LNCaP clone FGC (cell line): ENCODE results near the gene TRIM63.

ENCODE experiments used
- DNase-seq: peaks from one replicate; pipeline ENCODE4 v3.0.0-alpha.2; 2011; ENCODE audit warnings: low read depth
- H3K4me3 ChIP-seq: 2 replicates; pipeline ENCODE4 v1.5.1; 2011; ENCODE audit warnings: mild to moderate bottlenecking, low read depth, low read length, control low read depth
- CTCF ChIP-seq: IDR thresholded peaks from 2 replicates; pipeline ENCODE4 v1.5.1; 2012; ENCODE audit warnings: mild to moderate bottlenecking; ENCODE audit not compliant: control insufficient read depth, insufficient read depth; ENCODE audit errors: extremely low read depth

TRIM63 gene

DNA sequence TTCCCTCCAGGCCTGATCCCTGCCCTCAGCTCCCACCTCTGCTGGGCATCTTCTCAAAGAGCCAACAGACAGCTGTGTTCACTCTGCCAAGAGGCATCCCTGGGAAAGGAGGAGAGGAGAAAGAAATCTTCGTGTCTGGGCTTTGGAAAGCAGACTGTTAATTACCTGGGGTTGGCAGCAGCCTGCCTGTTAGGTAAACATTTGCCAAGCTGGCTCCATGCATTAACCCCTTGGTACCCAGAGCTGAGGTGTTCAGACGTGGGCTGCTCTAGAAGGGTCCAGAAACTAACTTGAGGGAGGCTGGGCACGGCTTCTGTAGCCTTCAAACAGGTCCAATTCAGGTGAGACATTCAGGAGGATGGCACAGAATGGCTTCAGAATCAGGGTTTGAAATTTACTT is 54.6 kb downstream of the TRIM63 start:
- H3K4me3 ChIP-seq = no peak overlapping the region
- DNase-seq = peak; percentile 21
- no peak for TF ChIP-seq CTCF

DNA sequence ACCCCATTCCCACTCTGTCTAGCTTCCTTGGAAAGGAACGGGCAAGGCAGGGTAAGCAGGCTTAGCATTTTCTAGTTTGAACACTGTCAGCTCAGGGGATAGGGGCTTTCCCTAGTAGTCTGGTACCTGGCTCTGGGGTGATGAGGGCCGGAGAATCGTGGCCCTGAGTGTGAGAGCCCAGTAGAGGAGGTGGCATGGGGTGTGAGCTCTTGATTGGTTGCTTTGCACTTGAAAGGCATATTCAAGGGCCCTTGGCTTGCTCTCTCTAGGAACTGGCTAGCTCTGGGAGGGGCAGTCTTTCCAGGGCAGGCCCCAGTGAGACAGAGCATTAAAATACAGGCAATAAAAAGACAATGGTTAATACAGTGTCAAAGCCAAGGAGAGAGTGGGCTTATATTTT is 56.6 kb downstream of the TRIM63 start:
- no peak for DNase-seq
- H3K4me3 ChIP-seq = no peak overlapping the region
- TF ChIP-seq CTCF = no peak

- no peak for TF ChIP-seq CTCF
- no peak overlapping the region for H3K4me3 ChIP-seq
- no peak for DNase-seq
Observed at GRCh38 chr1:26009796-26010447, 57.5 kb downstream of the TRIM63 start.

DNA sequence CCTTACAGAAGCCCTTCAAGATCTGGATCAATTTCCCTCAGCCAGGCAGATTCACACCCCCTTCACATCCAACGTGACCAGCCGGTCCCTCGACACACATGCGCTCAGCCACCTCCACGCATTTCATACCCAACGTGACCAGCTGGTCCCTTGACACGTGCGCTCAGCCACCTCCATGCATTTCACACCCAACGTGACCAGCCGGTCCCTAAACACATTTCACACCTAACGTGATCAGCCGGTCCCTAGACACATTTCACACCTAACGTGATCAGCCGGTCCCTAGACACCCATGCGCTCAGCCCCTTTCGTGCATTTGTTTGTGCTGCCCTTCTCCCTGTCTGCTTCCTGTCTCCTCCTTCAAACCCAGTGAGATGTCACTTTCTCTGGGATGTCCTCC is 60.7 kb downstream of the TRIM63 start:
- TF ChIP-seq CTCF = no peak
- no peak for DNase-seq
- no peak overlapping the region for H3K4me3 ChIP-seq

DNA sequence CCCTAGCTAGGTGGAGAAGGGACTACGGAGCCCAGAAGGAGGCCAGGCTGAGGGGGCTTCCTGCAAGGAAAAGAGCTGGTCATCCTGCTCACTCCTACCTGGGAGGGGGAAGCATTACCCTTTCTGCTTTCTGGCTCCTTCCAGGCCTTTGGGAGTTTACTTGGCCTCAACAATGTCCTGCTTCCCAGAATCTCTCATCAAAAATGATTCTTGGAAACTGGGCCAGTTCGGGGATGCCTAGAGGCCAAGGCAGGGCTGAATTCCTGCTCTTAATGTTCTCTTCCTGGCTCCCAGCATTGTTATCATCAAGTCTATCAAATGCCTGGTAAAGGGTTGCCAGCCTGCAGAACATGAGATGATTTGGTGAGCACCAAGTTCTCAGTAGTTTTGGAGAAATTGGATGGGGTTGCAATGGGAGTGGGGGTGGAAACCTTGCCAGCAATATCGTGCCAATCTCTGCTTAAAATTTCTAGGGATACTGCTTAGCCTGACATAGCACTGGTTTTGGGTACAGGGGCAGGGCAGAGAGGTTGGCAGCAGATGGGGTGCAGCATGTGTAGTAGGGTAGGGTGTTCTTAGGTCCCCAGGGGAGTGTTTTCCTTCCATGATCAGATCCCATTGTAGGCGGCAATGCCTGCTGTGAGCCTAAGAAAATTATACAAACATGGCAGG is 61.9 kb downstream of the TRIM63 start:
- DNase-seq = no peak
- TF ChIP-seq CTCF = no peak
- H3K4me3 ChIP-seq = no peak overlapping the region

DNA sequence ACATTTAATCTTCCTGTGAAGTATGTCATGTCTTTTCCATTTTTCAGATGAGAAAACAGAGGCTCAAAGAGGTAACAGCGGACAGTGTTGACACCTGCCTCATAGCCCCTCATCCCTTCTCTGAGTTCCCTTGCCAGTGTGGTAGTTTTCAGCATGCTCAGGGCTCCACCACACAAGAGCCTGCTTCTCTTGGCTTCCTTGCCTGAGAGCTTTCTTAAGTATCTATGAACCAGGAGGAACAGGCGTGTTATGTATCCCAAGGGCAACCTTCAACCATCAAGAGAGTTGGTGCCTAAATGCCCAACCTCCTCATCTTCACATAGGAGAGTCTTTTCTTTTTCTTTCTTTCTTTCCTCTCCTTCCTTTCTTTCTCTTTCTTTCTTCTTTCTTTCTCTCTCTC is 63.7 kb downstream of the TRIM63 start:
- no peak overlapping the region for H3K4me3 ChIP-seq
- no peak for DNase-seq
- no peak for TF ChIP-seq CTCF

GRCh38 chr1:26003262-26003661 is 64.2 kb downstream of the TRIM63 start:
- no peak for TF ChIP-seq CTCF
- DNase-seq = no peak
- no peak overlapping the region for H3K4me3 ChIP-seq
